WTC11 (cell line): Measurements from ENCODE around the gene PHLPP1. TPM values are rescaled to one million over a fixed set of nuclear protein-coding genes. Genes with fewer than 3 reads are reported as not detected.
A peak's percentile ranks its signal among the peaks of the same experiment; 100 is the strongest.

ENCODE experiments used
- ATAC-seq: fragments of 200-7000 bp; cut with Tn5 transposase; 2 replicates; pipeline ENCODE4 v1.10.0; 2021; ENCODE audit warnings: mild to moderate bottlenecking, moderate library complexity
- CTCF ChIA-PET: fragments of 300-600 bp; sonication (Branson Sonifier 250); formaldehyde crosslinking; loops from one replicate; lab custom pipeline; 2021; ENCODE audit warnings: antibody characterized with exemption; lab: Charles Lee
- POLR2A ChIA-PET: fragments of 350-600 bp; sonication (Branson Sonifier 250); formaldehyde crosslinking; loops from one replicate; lab custom pipeline; 2021; ENCODE audit warnings: antibody characterized with exemption; lab: Charles Lee
- DNase-seq: peaks from one replicate; pipeline ENCODE4 v3.0.0; 2021; ENCODE audit warnings: low spot score
- H3K27ac Mint-ChIP-seq: 2 replicates; pipeline ENCODE4 v1.8.0; 2021; ENCODE audit warnings: mixed read lengths
- H3K27me3 Mint-ChIP-seq: 2 replicates; pipeline ENCODE4 v1.8.0; 2021; ENCODE audit warnings: low read depth, mild to moderate bottlenecking, moderate library complexity, mixed read lengths
- H3K36me3 Mint-ChIP-seq: 2 replicates; pipeline ENCODE4 v1.8.0; 2021; ENCODE audit warnings: mixed read lengths
- H3K4me1 Mint-ChIP-seq: 2 replicates; pipeline ENCODE4 v1.8.0; 2022; ENCODE audit warnings: mixed read lengths
- H3K4me3 Mint-ChIP-seq: 2 replicates; pipeline ENCODE4 v1.8.0; 2021; ENCODE audit warnings: mild to moderate bottlenecking, moderate library complexity, mixed read lengths
- H3K9me3 Mint-ChIP-seq: 2 replicates; pipeline ENCODE4 v1.8.0; 2021; ENCODE audit warnings: mixed read lengths
- ATF2 ChIP-seq: sonication (generic); formaldehyde crosslinking; IDR thresholded peaks from 2 replicates; pipeline ENCODE4 v1.8.1; 2022; ENCODE audit warnings: low read depth, missing genetic modification reagents, borderline replicate concordance
- ATF6 ChIP-seq: sonication (generic); formaldehyde crosslinking; IDR thresholded peaks from 2 replicates; pipeline ENCODE4 v1.8.1; 2023; ENCODE audit warnings: mild to moderate bottlenecking, missing genetic modification reagents
- CDX4 ChIP-seq: fragments of 250-450 bp; sonication (Bioruptor Pico); IDR thresholded peaks from 2 replicates; pipeline ENCODE4 v1.9.0; 2021; ENCODE audit warnings: moderate library complexity, mild to moderate bottlenecking, inconsistent platforms, borderline replicate concordance
- CREB1 ChIP-seq: sonication (generic); formaldehyde crosslinking; IDR thresholded peaks from 2 replicates; pipeline ENCODE4 v1.8.0; 2023; ENCODE audit warnings: mild to moderate bottlenecking, missing genetic modification reagents
- CREM ChIP-seq: sonication (generic); formaldehyde crosslinking; IDR thresholded peaks from 2 replicates; pipeline ENCODE4 v1.8.1; 2022; ENCODE audit warnings: mild to moderate bottlenecking, missing genetic modification reagents, moderate library complexity
- CTCF ChIP-seq: fragments of 200-600 bp; IDR thresholded peaks from 2 replicates; pipeline ENCODE4 v1.8.0; 2022; ENCODE audit warnings: antibody characterized with exemption
- ESRRA ChIP-seq: sonication (generic); formaldehyde crosslinking; IDR thresholded peaks from 2 replicates; pipeline ENCODE4 v1.8.1; 2022; ENCODE audit warnings: mild to moderate bottlenecking, missing genetic modification reagents, borderline replicate concordance
- FOXJ3 ChIP-seq: sonication (generic); formaldehyde crosslinking; IDR thresholded peaks from 2 replicates; pipeline ENCODE4 v1.9.0; 2021; ENCODE audit warnings: missing genetic modification reagents, mild to moderate bottlenecking, borderline replicate concordance
- GRHL2 ChIP-seq: fragments of 250-450 bp; sonication (Bioruptor Pico); IDR thresholded peaks from 2 replicates; pipeline ENCODE4 v1.8.0; 2022; ENCODE audit warnings: mild to moderate bottlenecking, moderate library complexity; ENCODE audit not compliant: insufficient replicate concordance, severe bottlenecking
- IRF1 ChIP-seq: sonication (generic); formaldehyde crosslinking; IDR thresholded peaks from 2 replicates; pipeline ENCODE4 v1.8.0; 2023; ENCODE audit warnings: missing genetic modification reagents
- JUN ChIP-seq: sonication (generic); formaldehyde crosslinking; IDR thresholded peaks from 2 replicates; pipeline ENCODE4 v1.8.0; 2023; ENCODE audit warnings: mild to moderate bottlenecking, missing genetic modification reagents
- PRDM15 ChIP-seq: sonication (generic); formaldehyde crosslinking; IDR thresholded peaks from 2 replicates; pipeline ENCODE4 v1.8.0; 2022; ENCODE audit warnings: missing genetic modification reagents
- RELA ChIP-seq: sonication (generic); formaldehyde crosslinking; IDR thresholded peaks from 2 replicates; pipeline ENCODE4 v1.8.1; 2022; ENCODE audit warnings: missing genetic modification reagents, mild to moderate bottlenecking, borderline replicate concordance
- ZBTB43 ChIP-seq: sonication (generic); formaldehyde crosslinking; IDR thresholded peaks from 2 replicates; pipeline ENCODE4 v1.8.1; 2023; ENCODE audit warnings: mild to moderate bottlenecking, missing genetic modification reagents
- ZNF121 ChIP-seq: sonication (generic); formaldehyde crosslinking; IDR thresholded peaks from 2 replicates; pipeline ENCODE4 v1.8.0; 2023; ENCODE audit warnings: missing genetic modification reagents
- total RNA-seq: library from RNA; stranded (reverse); gene quantifications from 3 replicates; pipeline ENCODE4 v1.2.3, GENCODE V29; 2021

The PHLPP1 gene
- total RNA-seq, 1 experiment from 2014 or later, result 52.0 TPM

- no peak for TF ChIP-seq PRDM15 (CRISPR knock-in tag)
- no peak for TF ChIP-seq ESRRA (CRISPR knock-in tag)
- TF ChIP-seq ZNF121, result no peak
- TF ChIP-seq RELA (CRISPR knock-in tag), result no peak
- no peak for TF ChIP-seq IRF1 (CRISPR knock-in tag)
- TF ChIP-seq ATF6, result no peak
- no peak for TF ChIP-seq CTCF
These were observed 238.3 kb downstream of the PHLPP1 start (continued) for GRCh38 chr18:62953663-62954062.

GRCh38 chr18:62954366-62954765 lies 239.0 kb downstream of the PHLPP1 start:
- ChIA-PET CTCF (no interaction called here), POLR2A (no interaction called here)
- TF ChIP-seq GRHL2 (CRISPR knock-in tag) (no peak), FOXJ3 (no peak)
- ATAC-seq (no peak), DNase-seq (no peak)
- no peak overlapping the region for H3K4me3 Mint-ChIP-seq
- no peak overlapping the region for H3K27ac Mint-ChIP-seq
- peaks cover 5% of the 10 kb centered on the region; the same call in 1 of the 2 replicates for H3K4me1 Mint-ChIP-seq
- no peaks in the 10 kb centered on the region for H3K27me3 Mint-ChIP-seq
- peaks cover 38% of the 10 kb centered on the region for H3K36me3 Mint-ChIP-seq
- no peaks in the 10 kb centered on the region for H3K9me3 Mint-ChIP-seq

GRCh38 chr18:62957885-62958472 lies 242.6 kb downstream of the PHLPP1 start:
- Mint-ChIP-seq H3K4me3 (no peak overlapping the region), H3K27me3 (no peaks in the 10 kb centered on the region), H3K4me1 (peaks cover 17% of the 10 kb centered on the region), H3K9me3 (no peaks in the 10 kb centered on the region), H3K27ac (no peak overlapping the region), H3K36me3 (peaks cover 38% of the 10 kb centered on the region)
- ATAC-seq (peak; percentile 87), DNase-seq (peak; percentile 71)
- CTCF ChIA-PET, result interaction anchor here (0.6 to 2.4 kb wide), 10 partner anchors 9 to 447 kb away, joined by 3 to 9 read pairs (median 4); partner anchors contain the start of gene PHLPP1
- POLR2A ChIA-PET, result no interaction called here
- TF ChIP-seq CREM (CRISPR knock-in tag) (no peak), ATF2 (CRISPR knock-in tag) (no peak), ZNF121 (peak; percentile 64; the same call in 1 of the 2 replicates), CDX4 (CRISPR knock-in tag) (no peak), CREB1 (CRISPR knock-in tag) (no peak), ZBTB43 (CRISPR knock-in tag) (no peak), PRDM15 (CRISPR knock-in tag) (no peak), JUN (CRISPR knock-in tag) (no peak)
